Uterus (tissue), 4 donors: ENCODE data around the gene RIOK3. TPM values are rescaled to one million over a fixed set of nuclear protein-coding genes. Genes with fewer than 3 reads are reported as not detected.

Experiments used
- DNase-seq, 2 donors: peaks; one replicate each; pipeline ENCODE4 v3.0.0-alpha.2; 2019 to 2020
- H3K27ac ChIP-seq, 2 donors: fragments of 200-600 bp; sonication (generic); 1 replicate in 1 of 2; 2 replicates in 1 of 2; pipeline ENCODE4 v1.5.1; 2016 to 2018
- H3K27me3 ChIP-seq, 2 donors: fragments of 200-600 bp; sonication (generic); one replicate each; pipeline ENCODE4 v1.5.1; 2018 to 2019; ENCODE audit warnings: control low read depth in 1 of 2
- H3K36me3 ChIP-seq, 2 donors: fragments of 200-600 bp; sonication (generic); one replicate each; pipeline ENCODE4 v1.5.1; 2019; ENCODE audit warnings: control low read depth in 1 of 2
- H3K4me1 ChIP-seq, 2 donors: fragments of 200-600 bp; sonication (generic); one replicate each; pipeline ENCODE4 v1.5.1; 2018 to 2019; ENCODE audit warnings: control low read depth in 1 of 2
- H3K4me3 ChIP-seq, 2 donors: fragments of 200-600 bp; sonication (generic); 1 replicate in 1 of 2; 2 replicates in 1 of 2; pipeline ENCODE4 v1.5.1; 2018 to 2019; ENCODE audit warnings: mild to moderate bottlenecking in 1 of 2
- H3K9me3 ChIP-seq, 2 donors: fragments of 200-600 bp; sonication (generic); one replicate each; pipeline ENCODE4 v1.5.1; 2019; ENCODE audit warnings: control low read depth in 1 of 2
- POLR2A ChIP-seq, 2 donors: fragments of 450-650 bp; IDR thresholded peaks; one replicate each; pipeline ENCODE4 v1.6.1; 2016; ENCODE audit warnings: antibody characterized with exemption in 2 of 2, mild to moderate bottlenecking in 1 of 2, moderate library complexity in 1 of 2
- intact Hi-C: fragments of 100-400 bp; cut with DNase I; formaldehyde crosslinking; loops from one replicate; pipeline ENCODE4 v1.15.1; 2023; ENCODE audit warnings: low total_unique reads
- total RNA-seq, 4 donors: library from RNA; depleted of rRNA in 3 of 4; stranded (reverse); fragments of >200 nt in 3 of 4; gene quantifications; one replicate each; pipeline versions ENCODE4 v1.1.0 to v1.2.4, GENCODE V29; 2014 to 2023
- TF ChIP-seq, protein P1 (sequence below), 4 experiments: fragments of 200-600 bp in 2 of 4; fragments of 450-650 bp in 2 of 4; sonication (generic) in 2 of 4; IDR thresholded peaks; one replicate each; pipeline ENCODE4 v1.5.1; 2016 to 2019; ENCODE audit warnings: antibody characterized with exemption in 4 of 4, mild to moderate bottlenecking in 2 of 4, moderate library complexity in 1 of 4
- donor health status: DM: yes; HTN: yes; CAD: no.

Gene RIOK3
- total RNA-seq, 4 donors from 2014 or later, result 14.4 to 53.3 (median 39.8) TPM

DNA sequence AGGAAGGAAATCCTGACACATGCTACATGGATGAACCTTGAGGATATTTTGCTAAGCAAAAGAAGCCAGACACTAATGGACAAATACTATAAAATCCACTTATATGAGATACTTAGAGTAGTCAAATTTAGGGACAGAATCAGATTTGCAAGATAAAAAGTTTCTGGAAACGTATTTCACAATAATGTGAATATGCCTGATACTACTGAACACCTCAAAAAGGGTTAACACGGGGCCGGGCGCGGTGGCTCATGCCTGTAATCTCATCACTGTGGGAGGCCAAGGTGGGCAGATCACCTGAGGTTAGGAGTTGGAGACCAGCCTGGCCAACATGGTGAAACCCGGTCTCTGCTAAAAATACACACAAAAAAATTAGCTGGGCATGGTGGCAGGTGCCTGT, 48.5 kb downstream of the RIOK3 start:
- Histone ChIP-seq H3K36me3 (no peaks in the 10 kb centered on the region), H3K27me3 (no peaks in the 10 kb centered on the region), H3K4me1 (peaks cover 0 to 4% of the 10 kb centered on the region in 2 donors), H3K4me3 (no peak overlapping the region), H3K27ac (no peak overlapping the region), H3K9me3 (no peaks in the 10 kb centered on the region)
- DNase-seq, result no peak
- TF ChIP-seq POLR2A (IDR thresholded peaks at IDR 0.05), result no peak
- TF ChIP-seq, protein P1, sequence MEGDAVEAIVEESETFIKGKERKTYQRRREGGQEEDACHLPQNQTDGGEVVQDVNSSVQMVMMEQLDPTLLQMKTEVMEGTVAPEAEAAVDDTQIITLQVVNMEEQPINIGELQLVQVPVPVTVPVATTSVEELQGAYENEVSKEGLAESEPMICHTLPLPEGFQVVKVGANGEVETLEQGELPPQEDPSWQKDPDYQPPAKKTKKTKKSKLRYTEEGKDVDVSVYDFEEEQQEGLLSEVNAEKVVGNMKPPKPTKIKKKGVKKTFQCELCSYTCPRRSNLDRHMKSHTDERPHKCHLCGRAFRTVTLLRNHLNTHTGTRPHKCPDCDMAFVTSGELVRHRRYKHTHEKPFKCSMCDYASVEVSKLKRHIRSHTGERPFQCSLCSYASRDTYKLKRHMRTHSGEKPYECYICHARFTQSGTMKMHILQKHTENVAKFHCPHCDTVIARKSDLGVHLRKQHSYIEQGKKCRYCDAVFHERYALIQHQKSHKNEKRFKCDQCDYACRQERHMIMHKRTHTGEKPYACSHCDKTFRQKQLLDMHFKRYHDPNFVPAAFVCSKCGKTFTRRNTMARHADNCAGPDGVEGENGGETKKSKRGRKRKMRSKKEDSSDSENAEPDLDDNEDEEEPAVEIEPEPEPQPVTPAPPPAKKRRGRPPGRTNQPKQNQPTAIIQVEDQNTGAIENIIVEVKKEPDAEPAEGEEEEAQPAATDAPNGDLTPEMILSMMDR (IDR thresholded peaks at IDR 0.05), result no peak
- intact Hi-C loops, result loop anchor here (2.0 kb wide), 1 partner anchor 51 kb away; no protein-coding TSS in a partner anchor

DNA sequence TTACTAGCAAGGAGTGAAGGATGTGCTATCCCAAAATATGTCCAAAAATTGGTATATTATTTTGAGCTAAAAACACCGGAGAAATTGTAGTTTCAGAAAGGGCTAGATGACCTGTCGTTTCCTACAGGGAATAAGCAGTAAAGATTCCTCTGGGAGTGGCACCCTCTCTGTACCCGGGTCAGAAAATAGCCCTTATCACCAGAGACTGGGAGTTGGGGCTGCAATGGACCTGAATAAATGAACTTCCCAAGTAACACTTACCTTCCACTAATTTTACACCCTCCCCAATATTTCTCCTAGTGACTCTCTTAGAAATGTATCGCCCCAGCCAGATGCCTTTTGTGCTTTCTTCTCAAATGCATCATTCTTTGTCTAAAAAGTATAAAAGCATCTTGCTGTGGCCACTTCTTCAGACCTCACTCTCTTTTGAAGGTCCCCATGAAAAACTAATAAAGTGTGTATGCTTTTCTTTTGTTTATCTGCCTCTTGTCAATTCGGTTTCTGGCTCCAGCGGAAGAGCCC, 49.5 kb downstream of the RIOK3 start:
- Histone ChIP-seq H3K4me3 (peak overlapping the region; percentile 53 to 81), H3K27ac (peak overlapping the region; percentile 86 to 94), H3K9me3 (no peaks in the 10 kb centered on the region), H3K36me3 (no peaks in the 10 kb centered on the region), H3K4me1 (peaks cover 0 to 4% of the 10 kb centered on the region in 2 donors), H3K27me3 (no peaks in the 10 kb centered on the region)
- no peak for TF ChIP-seq POLR2A (IDR thresholded peaks at IDR 0.05)
- TF ChIP-seq, protein P1 (IDR thresholded peaks at IDR 0.05), result no peak
- intact Hi-C loops, result no loop called here
- no peak for DNase-seq

DNA sequence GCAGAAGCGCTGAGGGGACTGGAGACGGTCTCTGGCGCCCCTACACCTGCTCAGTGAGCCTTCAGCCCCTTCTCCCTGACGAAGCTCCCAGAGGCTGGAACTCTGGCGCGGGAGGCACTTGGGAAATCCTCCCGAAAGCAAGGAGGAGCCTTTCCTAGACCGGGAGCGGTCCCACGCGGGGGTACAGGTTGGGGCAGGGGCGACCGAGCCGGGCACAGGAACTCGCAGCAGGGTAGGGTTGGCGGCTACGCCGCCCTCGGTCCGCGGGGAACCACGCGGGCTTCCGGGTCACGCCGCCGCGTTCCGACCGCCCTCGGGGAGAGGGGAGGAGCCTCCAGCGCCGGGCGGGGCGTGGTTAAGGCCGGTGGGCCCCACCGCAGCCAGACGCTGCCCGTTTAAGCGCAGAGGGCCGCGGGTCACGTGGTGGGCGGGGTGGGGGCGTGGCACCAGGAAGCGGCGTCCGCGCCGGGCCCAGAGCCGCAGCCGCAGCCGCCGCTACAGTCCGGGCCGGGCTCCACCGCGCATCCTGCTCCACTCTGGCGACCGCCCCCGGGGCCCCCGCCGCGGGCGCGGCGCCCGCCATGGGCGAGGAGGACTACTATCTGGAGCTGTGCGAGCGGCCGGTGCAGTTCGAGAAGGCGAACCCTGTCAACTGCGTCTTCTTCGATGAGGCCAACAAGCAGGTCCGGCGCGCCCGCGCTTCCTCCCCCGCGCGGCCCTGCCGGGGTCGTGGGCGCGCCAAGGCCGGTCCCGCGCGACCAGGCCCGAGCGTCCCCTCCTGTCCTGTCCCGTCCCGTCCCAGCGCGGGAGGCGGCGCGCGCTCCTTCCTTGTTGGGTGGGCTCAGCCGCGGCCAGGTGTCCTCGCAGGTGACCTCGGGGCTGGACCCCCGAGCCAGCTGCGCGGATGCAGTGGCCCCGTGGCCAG, 50.2 kb downstream of the RIOK3 start, which contains the start of gene RMC1:
RMC1 (plus strand) TSS at position 474 of the 925 bp plus-strand sequence; CDS start at position 582, 108 bp downstream.
- Histone ChIP-seq H3K4me1 (peaks cover 0 to 4% of the 10 kb centered on the region in 2 donors), H3K4me3 (peak within 1 kb of the TSS; percentile 67 to 81), H3K27me3 (no peaks in the 10 kb centered on the region), H3K36me3 (no peaks in the 10 kb centered on the region), H3K27ac (peak within 1 kb of the TSS; percentile 86 to 94), H3K9me3 (no peaks in the 10 kb centered on the region)
- intact Hi-C loops, result no loop called here
- peak; percentile 95 to 97 for DNase-seq
- TF ChIP-seq, protein P1 (IDR thresholded peaks at IDR 0.05), result peak; percentile 22 to 35 (median 28)
- peak; percentile 34 to 83 for TF ChIP-seq POLR2A (IDR thresholded peaks at IDR 0.05)

DNA sequence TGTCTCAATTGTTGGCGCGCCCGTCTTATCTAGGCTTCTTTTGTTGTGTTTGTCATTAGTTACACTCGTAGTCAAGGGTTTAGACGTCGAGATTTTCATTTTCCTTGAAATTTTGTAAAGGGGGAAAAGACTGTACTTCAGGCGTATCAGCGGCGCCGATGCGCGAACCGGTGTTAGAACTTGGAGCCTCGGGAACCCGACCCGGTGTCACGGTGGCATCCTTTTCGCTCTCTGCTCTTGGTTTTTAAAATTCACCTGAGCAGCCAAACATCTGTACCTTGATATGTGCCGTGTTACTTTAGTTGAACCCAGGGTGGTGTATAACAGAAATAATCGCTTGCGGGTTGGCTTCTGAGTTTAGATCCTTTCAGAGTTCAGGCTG, 50.9 kb downstream of the RIOK3 start:
- TF ChIP-seq, protein P1 (IDR thresholded peaks at IDR 0.05), result no peak
- TF ChIP-seq POLR2A (IDR thresholded peaks at IDR 0.05), result no peak
- peak overlapping the region; percentile 86 to 94 for H3K27ac ChIP-seq
- intact Hi-C loops, result no loop called here
- no peak for DNase-seq
- H3K4me3 ChIP-seq, result peak overlapping the region; percentile 67 to 81
- peaks cover 0 to 4% of the 10 kb centered on the region in 2 donors for H3K4me1 ChIP-seq
- H3K9me3 ChIP-seq, result no peaks in the 10 kb centered on the region
- no peaks in the 10 kb centered on the region for H3K27me3 ChIP-seq
- H3K36me3 ChIP-seq, result no peaks in the 10 kb centered on the region

DNA sequence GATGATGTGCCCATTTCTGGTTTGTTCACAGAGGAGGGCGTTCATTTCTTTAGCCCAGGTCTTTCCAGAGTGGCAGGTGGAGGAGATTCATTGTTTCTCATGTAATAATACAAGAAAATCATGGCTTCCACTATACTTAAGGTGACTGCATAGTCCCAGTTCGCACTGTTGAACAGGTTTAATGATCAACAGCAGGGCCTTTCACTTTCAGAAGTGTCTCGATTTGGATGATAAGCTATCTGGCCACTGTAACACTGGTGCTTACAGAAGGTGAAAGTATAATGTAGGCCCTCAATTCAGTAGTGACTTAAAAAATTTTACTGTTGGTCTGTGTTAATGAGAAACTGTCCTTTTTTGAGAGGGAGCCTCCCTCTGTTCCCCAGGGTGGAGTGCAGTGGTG, 51.6 kb downstream of the RIOK3 start:
- H3K4me3 ChIP-seq, result peak overlapping the region in 1 of 2 donors; percentile 81
- DNase-seq, result no peak
- peaks cover 0 to 4% of the 10 kb centered on the region in 2 donors for H3K4me1 ChIP-seq
- no peaks in the 10 kb centered on the region for H3K36me3 ChIP-seq
- no peak overlapping the region for H3K27ac ChIP-seq
- intact Hi-C loops, result no loop called here
- H3K27me3 ChIP-seq, result no peaks in the 10 kb centered on the region
- TF ChIP-seq, protein P1 (IDR thresholded peaks at IDR 0.05), result no peak
- TF ChIP-seq POLR2A (IDR thresholded peaks at IDR 0.05), result no peak
- H3K9me3 ChIP-seq, result no peaks in the 10 kb centered on the region
